ENCODE results near the gene TMEM81. TPM values are rescaled to one million over a fixed set of nuclear protein-coding genes. Genes with fewer than 3 reads are reported as not detected.

TMEM81 gene
- total RNA-seq, 4 donors from 2014 or later = 2.4 to 3.1 (median 2.8) TPM

DNA sequence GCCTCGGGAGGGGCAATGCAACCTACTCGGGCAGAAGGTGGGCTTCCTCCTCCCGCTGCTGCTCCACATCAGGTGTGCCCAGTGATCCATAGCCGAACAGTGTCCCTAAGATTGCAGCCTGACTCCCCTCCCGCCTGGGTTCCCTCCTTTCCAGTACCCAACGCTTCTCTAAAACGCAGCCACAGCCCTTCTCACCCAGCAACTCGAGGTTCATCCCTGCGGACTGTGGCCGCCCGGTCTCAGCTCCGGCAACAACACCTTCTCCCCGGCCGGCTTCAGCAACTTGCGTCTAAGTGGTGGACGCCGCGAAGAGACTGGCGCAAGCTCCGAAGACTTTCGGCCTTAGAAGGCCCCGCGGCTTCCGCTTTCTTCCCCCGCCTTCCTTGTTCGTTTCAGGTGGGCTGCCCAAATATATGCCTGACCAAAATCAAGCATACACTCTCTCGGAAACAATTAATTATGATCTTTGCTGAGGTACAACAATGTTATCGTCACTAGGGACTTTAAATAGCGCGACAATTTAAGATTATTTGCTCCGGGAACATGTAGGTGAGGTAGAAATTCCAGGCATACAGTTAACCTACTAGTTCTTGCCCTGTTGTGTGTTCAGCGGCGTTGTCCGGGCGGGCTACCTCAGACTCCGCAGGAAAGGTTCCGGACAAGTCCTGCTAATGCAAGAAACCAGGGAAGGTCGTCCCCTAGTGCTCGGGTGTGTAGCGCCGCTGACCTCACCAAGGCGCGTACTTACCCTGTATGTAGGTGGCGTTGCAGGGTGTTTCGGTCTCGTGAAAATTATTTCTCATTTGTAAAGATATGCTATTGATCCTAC, 37.6 kb upstream of the TMEM81 start, which contains the start of gene RBBP5:
TSS of gene RBBP5 (minus strand) at position 319 of the 829 bp plus-strand sequence. CDS start at position 214, 105 bp downstream.
- no peak for TF ChIP-seq CTCF (IDR thresholded peaks at IDR 0.05; ENCODE audit: low read depth)

- no peak for TF ChIP-seq CTCF (IDR thresholded peaks at IDR 0.05; ENCODE audit: low read depth)
Measured at GRCh38 chr1:205118752-205119151, 34.5 kb upstream of the TMEM81 start.

DNA sequence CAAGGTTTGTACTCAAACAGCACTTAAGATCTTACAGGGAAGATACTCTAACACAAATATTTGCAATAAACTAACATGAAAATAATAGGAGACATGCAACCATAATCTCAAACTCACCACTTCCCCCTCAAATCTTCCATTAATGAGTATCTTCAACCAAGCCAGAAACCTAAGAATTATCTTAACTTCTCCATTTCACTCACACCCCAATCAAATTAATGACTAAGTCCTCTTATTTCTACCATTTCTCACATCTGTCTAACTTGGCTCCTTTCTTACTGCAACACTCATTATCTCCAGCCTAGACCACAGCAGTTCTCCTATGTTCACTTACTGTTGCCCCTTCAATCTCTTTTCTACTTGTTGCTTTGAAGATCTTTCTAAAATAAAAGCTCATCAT, 27.1 kb upstream of the TMEM81 start:
- TF ChIP-seq CTCF (IDR thresholded peaks at IDR 0.05; ENCODE audit: low read depth) = no peak

DNA sequence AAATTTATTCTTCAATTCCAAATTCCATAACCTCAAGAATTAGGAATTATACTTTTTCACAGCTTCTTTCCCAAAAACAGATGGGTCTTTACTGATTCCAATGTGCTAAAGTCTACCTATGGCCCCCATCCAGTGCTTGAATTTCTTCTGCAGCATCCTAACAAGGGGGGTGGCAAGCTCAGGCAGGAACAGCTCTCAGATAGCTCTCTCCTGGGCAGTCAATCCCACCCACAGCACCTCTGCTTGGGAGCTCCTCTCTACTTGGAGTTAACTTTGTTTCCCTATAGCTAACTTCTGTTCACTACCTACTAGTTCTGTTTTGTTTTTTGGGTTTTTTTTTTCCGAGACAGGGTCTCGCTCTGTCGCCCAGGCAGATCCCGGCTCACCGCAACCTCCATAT, 25.5 kb upstream of the TMEM81 start:
- no peak for TF ChIP-seq CTCF (IDR thresholded peaks at IDR 0.05; ENCODE audit: low read depth)

DNA sequence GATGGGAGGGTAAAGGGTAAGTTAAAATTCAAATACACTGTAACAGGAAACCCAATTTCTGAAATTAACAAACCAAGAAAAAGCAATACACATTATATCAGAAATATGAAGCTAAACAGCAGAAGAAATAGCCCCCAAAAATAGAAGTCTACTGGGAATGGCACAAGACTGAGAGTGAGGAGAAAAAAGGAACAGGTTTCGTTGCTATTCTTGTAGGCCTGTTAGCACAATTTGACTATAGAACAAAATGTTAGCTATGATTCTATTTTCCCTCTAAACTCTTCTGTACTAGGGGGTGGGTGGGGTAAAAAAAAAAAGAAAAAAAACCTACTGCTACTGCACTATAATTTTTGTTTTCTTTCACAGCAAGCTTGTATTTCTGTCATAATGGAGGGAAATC, 25.0 kb upstream of the TMEM81 start:
- no peak for TF ChIP-seq CTCF (IDR thresholded peaks at IDR 0.05; ENCODE audit: low read depth)

DNA sequence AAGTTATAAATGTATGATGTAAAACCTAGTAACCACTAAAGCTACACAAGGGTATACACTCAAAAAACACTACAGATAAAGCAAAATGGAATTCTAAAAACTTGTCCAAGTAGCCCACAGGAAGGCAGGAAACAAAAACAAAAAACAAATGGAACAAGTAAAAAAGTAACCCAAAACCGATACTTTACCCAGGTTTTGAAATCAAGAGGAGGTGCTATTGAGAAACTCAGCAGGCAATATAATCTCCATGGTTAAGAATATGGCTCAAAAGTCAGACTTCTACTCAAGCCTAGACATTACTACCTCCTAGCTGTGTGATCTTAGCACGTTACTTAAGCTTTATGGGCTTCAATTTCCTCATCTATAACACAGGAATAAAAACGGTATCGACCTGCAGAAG, 24.2 kb upstream of the TMEM81 start:
- no peak for TF ChIP-seq CTCF (IDR thresholded peaks at IDR 0.05; ENCODE audit: low read depth)

DNA sequence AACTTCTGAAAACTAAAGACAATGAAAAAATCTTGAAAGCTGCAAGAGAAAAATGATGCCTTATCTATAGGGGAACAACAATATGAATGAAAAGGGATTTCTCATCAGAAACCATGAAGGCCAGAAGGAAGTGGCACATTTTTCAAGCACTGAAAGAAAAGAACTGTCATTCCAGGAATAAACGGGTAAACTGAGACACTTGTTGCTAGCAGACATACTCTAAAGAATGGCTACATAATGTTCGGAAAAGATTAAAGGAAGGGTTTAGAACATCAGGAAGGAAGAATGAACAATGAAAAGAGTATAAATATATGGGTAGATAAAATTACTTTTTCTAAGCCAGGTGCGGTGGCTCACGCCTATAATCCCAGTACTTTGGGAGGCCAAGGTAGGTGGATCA, 23.1 kb upstream of the TMEM81 start:
- TF ChIP-seq CTCF (IDR thresholded peaks at IDR 0.05; ENCODE audit: low read depth) = no peak

All from subcutaneous adipose tissue (tissue), 4 donors.